Bronchial epithelial cell (primary cell): ENCODE results near the gene USH2A. TPM values are rescaled to one million over a fixed set of nuclear protein-coding genes. Genes with fewer than 3 reads are reported as not detected.

Experiments
- DNase-seq: peaks from one replicate; pipeline ENCODE4 v3.0.0-alpha.2; 2010; ENCODE audit warnings: low read depth
- FAIRE-seq: peaks from 2 replicates; lab custom pipeline; 2011; peaks lifted over from hg19 to GRCh38; lab: Jason Lieb, UNC
- H3K27me3 ChIP-seq: 2 replicates; pipeline ENCODE4 v1.5.1; 2011; ENCODE audit warnings: low read length; ENCODE audit not compliant: control insufficient read depth, insufficient read depth
- H3K36me3 ChIP-seq: 2 replicates; pipeline ENCODE4 v1.5.1; 2011; ENCODE audit warnings: low read length; ENCODE audit not compliant: control insufficient read depth, insufficient read depth
- H3K4me3 ChIP-seq: 2 replicates; pipeline ENCODE4 v1.5.1; 2011; ENCODE audit warnings: mild to moderate bottlenecking, low read depth, low read length, control low read depth
- CTCF ChIP-seq: IDR thresholded peaks from 2 replicates; pipeline ENCODE4 v1.5.1; 2011; ENCODE audit warnings: mild to moderate bottlenecking, moderate library complexity, low read length, control low read depth, inconsistent platforms; ENCODE audit not compliant: insufficient read depth, severe bottlenecking
- total RNA-seq: library from RNA; depleted of rRNA; stranded (reverse); fragments of >200 nt; gene quantifications from 2 replicates; pipeline ENCODE4 v1.2.1, GENCODE V29; 2014

The USH2A gene
- total RNA-seq, 1 donor from 2014 or later, result not detected

DNA sequence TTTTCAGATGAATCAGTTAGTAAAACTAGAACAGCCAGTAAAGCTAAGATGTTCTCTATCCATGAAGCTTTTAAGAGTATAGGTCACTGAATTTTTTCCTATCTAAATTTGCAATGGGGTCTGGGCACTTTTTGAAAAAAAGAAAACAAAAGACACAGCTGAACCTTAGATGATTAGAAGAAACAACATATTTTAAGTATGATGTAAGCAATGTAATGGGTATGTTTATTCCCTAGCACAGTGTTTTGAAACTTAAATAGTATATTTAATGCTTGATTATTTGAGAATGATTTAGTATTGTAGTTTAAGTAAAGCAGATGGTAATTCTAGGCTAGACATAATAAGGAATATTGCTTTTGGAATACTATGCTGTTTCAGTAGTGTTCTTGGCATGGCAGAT lies 819.9 kb downstream of the USH2A start:
- Histone ChIP-seq H3K4me3 (no peak overlapping the region), H3K27me3 (no peaks in the 10 kb centered on the region), H3K36me3 (no peaks in the 10 kb centered on the region)
- FAIRE-seq, result no peak
- TF ChIP-seq CTCF, result no peak
- DNase-seq, result no peak

DNA sequence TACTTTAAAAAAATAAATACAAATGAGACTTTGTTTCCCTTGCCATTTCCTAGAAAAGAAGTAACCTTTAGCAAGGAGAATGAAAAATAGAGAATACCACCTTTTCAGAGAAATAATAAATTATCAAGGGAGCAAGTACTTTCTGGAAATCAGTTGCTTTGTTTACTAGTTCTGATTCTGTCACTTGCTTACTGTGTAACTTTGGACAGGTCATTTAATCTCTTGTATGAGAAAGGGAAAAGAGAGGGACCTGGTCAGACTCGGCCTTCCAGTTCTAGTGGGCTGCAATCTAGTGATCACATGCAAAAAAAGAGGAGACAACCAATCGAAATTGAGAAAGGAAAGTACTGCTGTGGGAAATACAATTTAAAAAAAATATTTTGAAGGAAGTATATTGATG lies 822.0 kb downstream of the USH2A start:
- Histone ChIP-seq H3K36me3 (no peaks in the 10 kb centered on the region), H3K27me3 (no peaks in the 10 kb centered on the region), H3K4me3 (no peak overlapping the region)
- no peak for FAIRE-seq
- no peak for DNase-seq
- no peak for TF ChIP-seq CTCF

- no peak for DNase-seq
- FAIRE-seq, result no peak
- TF ChIP-seq CTCF, result no peak
- Histone ChIP-seq H3K36me3 (no peaks in the 10 kb centered on the region), H3K27me3 (no peaks in the 10 kb centered on the region), H3K4me3 (no peak overlapping the region)
These were observed 822.4 kb downstream of the USH2A start for GRCh38 chr1:215600867-215601266.

GRCh38 chr1:215600258-215600792 lies 822.9 kb downstream of the USH2A start:
- H3K36me3 ChIP-seq, result no peaks in the 10 kb centered on the region
- DNase-seq, result no peak
- H3K4me3 ChIP-seq, result no peak overlapping the region
- no peaks in the 10 kb centered on the region for H3K27me3 ChIP-seq
- TF ChIP-seq CTCF, result no peak
- FAIRE-seq, result no peak

GRCh38 chr1:215599418-215600074 lies 823.7 kb downstream of the USH2A start:
- DNase-seq, result peak; percentile 40
- H3K27me3 ChIP-seq, result no peaks in the 10 kb centered on the region
- FAIRE-seq, result no peak
- no peak for TF ChIP-seq CTCF
- H3K36me3 ChIP-seq, result no peaks in the 10 kb centered on the region
- H3K4me3 ChIP-seq, result no peak overlapping the region

GRCh38 chr1:215597961-215598360 lies 825.3 kb downstream of the USH2A start:
- no peaks in the 10 kb centered on the region for H3K36me3 ChIP-seq
- no peak for FAIRE-seq
- H3K27me3 ChIP-seq, result no peaks in the 10 kb centered on the region
- TF ChIP-seq CTCF, result no peak
- H3K4me3 ChIP-seq, result no peak overlapping the region
- DNase-seq, result no peak
